HepG2 (cell line): ENCODE measurements around the gene TRPV4. TPM values are rescaled to one million over a fixed set of nuclear protein-coding genes. Genes with fewer than 3 reads are reported as not detected.
A peak's percentile ranks its signal among the peaks of the same experiment; 100 is the strongest.

Experiments
- ATAC-seq: fragments of 200-7000 bp; cut with Tn5 transposase; 3 replicates; pipeline ENCODE4 v1.9.1; 2020; ENCODE audit warnings: mild to moderate bottlenecking, moderate library complexity
- BruUV-seq: library from RNA; stranded (reverse); fragments of 400-500 nt; replicated peaks from 2 replicates; lab custom pipeline; 2021; lab: Mats Ljungman, UMichigan
- CTCF ChIA-PET: fragments of 300-600 bp; formaldehyde crosslinking; extraction: SDS; loops from one replicate; lab custom pipeline; 2021; ENCODE audit warnings: low total read pairs, inconsistent platforms, low intra/inter-chr PET ratio; lab: Yijun Ruan, JAX
- POLR2A ChIA-PET: fragments of 350-600 bp; sonication (Branson Sonifier 250); formaldehyde crosslinking; loops from one replicate; lab custom pipeline; 2020; ENCODE audit warnings: antibody characterized with exemption, inconsistent platforms; lab: Yijun Ruan, JAX
- DNase-seq: peaks from one replicate; pipeline ENCODE4 v3.0.0-alpha.2; 2015; ENCODE audit warnings: low spot score
- FAIRE-seq: peaks from 3 replicates; lab custom pipeline; 2011; peaks lifted over from hg19 to GRCh38; lab: Jason Lieb, UNC
- H2AFZ ChIP-seq: one replicate; pipeline ENCODE4 v1.6.1; 2011; ENCODE audit warnings: low read length, inconsistent platforms
- H3K27ac ChIP-seq: fragments of 300-600 bp; 3 replicates; pipeline ENCODE4 v1.8.0; 2011; ENCODE audit warnings: mixed run types, mild to moderate bottlenecking, mixed read lengths, low read length, inconsistent platforms; ENCODE audit not compliant: insufficient read depth; ENCODE audit errors: extremely low read length
- H3K27me3 ChIP-seq, 2 experiments: fragments of 200-600 bp in 1 of 2; 2 replicates in 1 of 2; 3 replicates in 1 of 2; pipeline versions ENCODE4 v1.6.0 to v1.8.0; 2011; ENCODE audit warnings: low read length in 2 of 2, mild to moderate bottlenecking in 2 of 2, moderate library complexity in 2 of 2, inconsistent platforms in 1 of 2; ENCODE audit not compliant: insufficient read depth in 2 of 2, control insufficient read depth in 1 of 2
- H3K36me3 ChIP-seq, 2 experiments: fragments of 200-600 bp in 1 of 2; replicated peaks in 1 of 2; 2 replicates in 1 of 2; 3 replicates in 1 of 2; pipeline versions ENCODE4 v1.5.1 to v1.8.0; 2011; ENCODE audit warnings: low read length in 2 of 2, inconsistent platforms in 1 of 2; ENCODE audit not compliant: insufficient read depth in 2 of 2, control insufficient read depth in 1 of 2
- H3K4me1 ChIP-seq: 2 replicates; pipeline ENCODE4 v1.5.1; 2012; ENCODE audit warnings: low read length, inconsistent platforms; ENCODE audit not compliant: insufficient read depth
- H3K4me2 ChIP-seq: 2 replicates; pipeline ENCODE4 v1.6.0; 2011; ENCODE audit warnings: low read depth, low read length, inconsistent platforms
- H3K4me3 ChIP-seq, 3 experiments: fragments of 200-600 bp in 1 of 3; sonication (generic), shearing (Covaris generic) in 1 of 3; replicated peaks in 1 of 3; 2 replicates each; pipeline ENCODE4 v1.5.1; 2011 to 2016; ENCODE audit warnings: low read length in 3 of 3, inconsistent platforms in 2 of 3, low read depth in 2 of 3, mild to moderate bottlenecking in 2 of 3, control low read depth in 1 of 3, mixed read lengths in 1 of 3; ENCODE audit not compliant: insufficient read depth in 1 of 3
- H3K79me2 ChIP-seq: one replicate; pipeline ENCODE4 v1.6.1; 2011; ENCODE audit warnings: low read length, inconsistent platforms; ENCODE audit not compliant: insufficient read depth
- H3K9ac ChIP-seq: 2 replicates; pipeline ENCODE4 v1.6.0; 2011; ENCODE audit warnings: mild to moderate bottlenecking, low read depth, low read length, inconsistent platforms; ENCODE audit not compliant: insufficient read depth
- H3K9me3 ChIP-seq: 2 replicates; pipeline ENCODE4 v1.5.1; 2012; ENCODE audit warnings: mild to moderate bottlenecking, low read length
- H4K20me1 ChIP-seq: 2 replicates; pipeline ENCODE4 v1.6.0; 2011; ENCODE audit warnings: inconsistent platforms, mild to moderate bottlenecking, low read length, moderate library complexity; ENCODE audit not compliant: insufficient read depth
- ATRX ChIP-seq: sonication (generic); formaldehyde crosslinking; IDR thresholded peaks from 2 replicates; pipeline ENCODE4 v1.4.0; 2020; ENCODE audit warnings: missing genetic modification reagents, borderline replicate concordance
- GMEB1 ChIP-seq: sonication (generic); formaldehyde crosslinking; IDR thresholded peaks from 2 replicates; pipeline ENCODE4 v1.5.1; 2020; ENCODE audit warnings: missing genetic modification reagents, mild to moderate bottlenecking, borderline replicate concordance
- SMAD3 ChIP-seq: sonication (generic); formaldehyde crosslinking; IDR thresholded peaks from 2 replicates; pipeline ENCODE4 v1.4.0; 2020; ENCODE audit warnings: missing genetic modification reagents
- TFDP1 ChIP-seq: IDR thresholded peaks from 2 replicates; pipeline ENCODE4 v1.6.1; 2016; ENCODE audit warnings: missing compliant biosample characterization, missing genetic modification reagents, borderline replicate concordance
- ZNF574 ChIP-seq: sonication (generic); formaldehyde crosslinking; IDR thresholded peaks from 2 replicates; pipeline ENCODE4 v1.4.0; 2020; ENCODE audit warnings: missing genetic modification reagents
- WGBS: methylation state at CpG from one replicate; pipeline ENCODE4 v1.1.6; 2017; ENCODE audit warnings: low lambda C conversion rate; 5-methylcytosine and 5-hydroxymethylcytosine counted together
- in situ Hi-C: cut with HindIII; loops from 2 replicates; pipeline ENCODE4 v1.10.0; 2017; ENCODE audit warnings: low pct_unique_long_range_greater_than_20kb; ENCODE audit not compliant: extremely low pct_ligation_motif_present
- intact Hi-C: fragments of 100-400 bp; cut with micrococcal nuclease; formaldehyde crosslinking; loops from one replicate; pipeline ENCODE4 v1.10.0; 2022; ENCODE audit not compliant: unreplicated experiment
- polyA plus RNA-seq, 8 experiments: library from polyadenylated mRNA; depleted of rRNA in 3 of 8; stranded (reverse) in 7 of 8; unstranded in 1 of 8; fragments of >200 nt; fragmentation: Illumina TruSeq in 4 of 8; extraction: Trizol in 4 of 8; gene quantifications; 2 replicates each; pipeline versions ENCODE4 v1.2.1 to v1.2.3, GENCODE V29; 2011 to 2016; ENCODE audit warnings: low read depth in 4 of 8, missing spikeins in 1 of 8, mixed read lengths in 1 of 8; ENCODE audit not compliant: insufficient read depth in 1 of 8
- total RNA-seq, 5 experiments: library from RNA; depleted of rRNA; stranded (reverse); fragments of >200 nt; fragmentation: Illumina TruSeq; extraction: Trizol; gene quantifications; 2 replicates each; pipeline ENCODE4 v1.2.3, GENCODE V29; 2016; ENCODE audit warnings: low read depth in 1 of 5

The TRPV4 gene
- total and polyA plus RNA-seq, 2 of the 13 experiments (the other 11 are each of a cell fraction or from before 2014, with no cell fraction given): 0.66 to 4.7 TPM

- 0 out of 2 replicates have a peak, but pooled peaks have one; percentile 16 for TF ChIP-seq ZNF574
- no peak for TF ChIP-seq ATRX (CRISPR knock-in tag)
These were observed 27.8 kb upstream of the TRPV4 start (continued) for GRCh38 chr12:109860977-109861376.

GRCh38 chr12:109858764-109859163 lies 25.6 kb upstream of the TRPV4 start:
- no peak for FAIRE-seq
- POLR2A ChIA-PET: no interaction called here

More at GRCh38 chr12:109858764-109859163, 25.6 kb upstream of the TRPV4 start:
- no peaks in the 10 kb centered on the region for H3K27me3 ChIP-seq
- H4K20me1 ChIP-seq: no peaks in the 10 kb centered on the region
- in situ Hi-C loops: no loop called here
- no peaks in the 10 kb centered on the region for H3K36me3 ChIP-seq
- no peaks in the 10 kb centered on the region for H3K9me3 ChIP-seq
- intact Hi-C loops: no loop called here
- H3K27ac ChIP-seq: no peak overlapping the region
- TF ChIP-seq TFDP1 (CRISPR knock-in tag) (no peak), GMEB1 (CRISPR knock-in tag) (no peak), SMAD3 (CRISPR knock-in tag) (no peak)
- ATAC-seq (no peak), DNase-seq (no peak)
- H2AFZ ChIP-seq: no peak overlapping the region
- no TSS peak for BruUV-seq
- H3K4me1 ChIP-seq: peaks cover 43% of the 10 kb centered on the region
- no peak overlapping the region for H3K9ac ChIP-seq
- no peaks in the 10 kb centered on the region for H3K79me2 ChIP-seq
- CTCF ChIA-PET: no interaction called here
- 92% methylated on average over 5 of the region's 5 CpGs for WGBS
- H3K4me3 ChIP-seq: no peak overlapping the region
- no peak overlapping the region for H3K4me2 ChIP-seq
